Gastrocnemius medialis (tissue), 4 donors: ENCODE measurements around the gene RXRA. TPM values are rescaled to one million over a fixed set of nuclear protein-coding genes. Genes with fewer than 3 reads are reported as not detected.

ENCODE experiments used
- ATAC-seq, 2 donors: fragments of 150-250 bp; one replicate each; pipeline ENCODE4 v1.9.1; 2016
- DNase-seq, 2 donors: peaks; one replicate each; pipeline ENCODE4 v3.0.0-alpha.2; 2019
- H3K27ac ChIP-seq, 4 donors: fragments of 200-600 bp; sonication (generic); 1 replicate in 1 of 4; 2 replicates in 3 of 4; pipeline ENCODE4 v1.5.1; 2016 to 2018; ENCODE audit warnings: mild to moderate bottlenecking in 2 of 4, moderate library complexity in 1 of 4
- H3K27me3 ChIP-seq, 3 donors: fragments of 200-600 bp; sonication (generic) in 2 of 3; 1 replicate in 1 of 3; 2 replicates in 2 of 3; pipeline versions ENCODE4 v1.5.1 to v1.6.0; 2016 to 2019; ENCODE audit warnings: mild to moderate bottlenecking in 1 of 3, moderate library complexity in 1 of 3
- H3K36me3 ChIP-seq, 2 donors: fragments of 200-600 bp; sonication (generic) in 1 of 2; one replicate each; pipeline ENCODE4 v1.5.1; 2017 to 2018
- H3K4me1 ChIP-seq, 2 donors: fragments of 200-600 bp; sonication (generic) in 1 of 2; one replicate each; pipeline ENCODE4 v1.5.1; 2016 to 2017; ENCODE audit warnings: mild to moderate bottlenecking in 2 of 2
- H3K4me3 ChIP-seq, 4 donors: fragments of 200-600 bp; sonication (generic) in 3 of 4; 1 replicate in 1 of 4; 2 replicates in 3 of 4; pipeline ENCODE4 v1.5.1; 2016 to 2019; ENCODE audit warnings: mild to moderate bottlenecking in 2 of 4
- H3K9me3 ChIP-seq, 3 donors: fragments of 200-600 bp; sonication (generic) in 2 of 3; 1 replicate in 1 of 3; 2 replicates in 2 of 3; pipeline ENCODE4 v1.5.1; 2016 to 2019
- POLR2A ChIP-seq, 2 donors: fragments of 450-650 bp; IDR thresholded peaks; one replicate each; pipeline ENCODE4 v1.6.1; 2017; ENCODE audit warnings: antibody characterized with exemption in 2 of 2, mild to moderate bottlenecking in 2 of 2, moderate library complexity in 2 of 2
- in situ Hi-C, 4 donors: fragments of 200-750 bp; cut with MboI; loops; one replicate each; pipeline versions ENCODE4 v1.15.0 to v1.8.0; 2017; ENCODE audit warnings: low sequenced_read_pairs in 4 of 4
- intact Hi-C: fragments of 100-400 bp; cut with DNase I; formaldehyde crosslinking; loops from one replicate; pipeline ENCODE4 v1.15.1; 2023; ENCODE audit warnings: low total_unique reads
- total RNA-seq, 4 donors: library from RNA; depleted of rRNA; stranded (reverse); fragments of >200 nt; gene quantifications; one replicate each; pipeline versions ENCODE4 v1.1.0 to v1.2.3, GENCODE V29; 2016
- TF ChIP-seq, protein P1 (sequence below), 5 experiments: fragments of 450-650 bp in 3 of 5; fragments of 200-600 bp in 2 of 5; sonication (generic) in 2 of 5; IDR thresholded peaks in 4 of 5; conservative IDR thresholded peaks in 1 of 5; 1 replicate in 4 of 5; 2 replicates in 1 of 5; pipeline ENCODE4 v1.5.1; 2016 to 2019; ENCODE audit warnings: antibody characterized with exemption in 5 of 5, mild to moderate bottlenecking in 3 of 5, moderate library complexity in 3 of 5

RXRA gene
- total RNA-seq, 4 donors from 2014 or later: 70.8 to 224 (median 160) TPM

DNA sequence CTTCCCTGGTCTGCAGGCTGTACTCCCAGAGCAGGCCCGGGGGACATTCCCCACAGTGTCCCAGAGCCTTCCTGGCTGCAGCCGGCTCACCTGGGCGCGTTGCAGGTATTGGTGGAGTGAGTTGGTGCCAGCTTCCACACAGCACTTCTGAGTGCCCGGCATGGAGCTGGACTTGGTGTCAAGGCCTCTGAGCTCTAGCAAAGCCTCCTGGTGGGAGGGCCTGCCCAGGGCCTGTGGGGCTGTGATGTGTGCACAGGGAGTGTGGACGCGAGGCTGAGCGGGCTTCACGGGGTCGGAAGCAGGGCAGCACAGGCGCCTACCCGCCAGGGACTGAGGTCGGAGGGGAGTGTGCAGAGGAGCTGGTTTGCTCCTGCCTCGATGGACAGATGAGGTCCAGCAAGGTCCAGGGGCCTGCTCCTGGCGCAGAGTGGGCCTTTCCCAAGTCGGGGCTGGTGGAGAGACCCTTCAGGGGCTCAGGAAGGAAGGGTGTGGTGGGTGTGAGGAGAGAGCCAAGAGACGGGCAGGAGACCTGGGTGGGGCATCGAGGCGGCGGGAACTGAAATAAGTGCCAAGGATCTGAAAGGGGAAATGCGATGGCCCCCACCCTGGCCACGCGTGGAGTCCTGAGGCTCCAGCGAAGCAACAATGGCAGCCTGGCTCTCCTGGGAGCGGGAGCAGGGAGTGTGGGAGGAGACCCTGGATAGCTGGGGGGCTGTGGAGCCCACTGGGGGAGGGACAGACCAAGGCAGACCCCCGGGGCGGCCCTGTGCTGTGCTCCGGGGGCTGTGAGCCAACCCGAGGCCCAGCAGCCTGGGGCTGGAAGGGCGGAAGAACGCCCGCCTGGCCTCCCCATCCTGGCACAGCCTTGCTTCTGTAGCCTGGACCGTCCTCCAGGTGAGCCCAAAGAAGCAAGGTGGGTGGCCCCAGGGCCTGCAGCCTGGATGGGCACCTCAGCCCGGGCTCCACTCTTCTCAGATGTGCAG, 78.4 kb downstream of the RXRA start:
- Histone ChIP-seq H3K9me3 (no peaks in the 10 kb centered on the region), H3K27me3 (no peaks in the 10 kb centered on the region), H3K4me3 (peak overlapping the region in 1 of 4 donors; percentile 2), H3K4me1 (peaks cover 78 to 87% of the 10 kb centered on the region in 2 donors), H3K27ac (peak overlapping the region; percentile 90 to 98 (median 98)), H3K36me3 (no peaks in the 10 kb centered on the region)
- DNase-seq: no peak
- no peak for TF ChIP-seq POLR2A (IDR thresholded peaks at IDR 0.05)
- TF ChIP-seq, protein P1, sequence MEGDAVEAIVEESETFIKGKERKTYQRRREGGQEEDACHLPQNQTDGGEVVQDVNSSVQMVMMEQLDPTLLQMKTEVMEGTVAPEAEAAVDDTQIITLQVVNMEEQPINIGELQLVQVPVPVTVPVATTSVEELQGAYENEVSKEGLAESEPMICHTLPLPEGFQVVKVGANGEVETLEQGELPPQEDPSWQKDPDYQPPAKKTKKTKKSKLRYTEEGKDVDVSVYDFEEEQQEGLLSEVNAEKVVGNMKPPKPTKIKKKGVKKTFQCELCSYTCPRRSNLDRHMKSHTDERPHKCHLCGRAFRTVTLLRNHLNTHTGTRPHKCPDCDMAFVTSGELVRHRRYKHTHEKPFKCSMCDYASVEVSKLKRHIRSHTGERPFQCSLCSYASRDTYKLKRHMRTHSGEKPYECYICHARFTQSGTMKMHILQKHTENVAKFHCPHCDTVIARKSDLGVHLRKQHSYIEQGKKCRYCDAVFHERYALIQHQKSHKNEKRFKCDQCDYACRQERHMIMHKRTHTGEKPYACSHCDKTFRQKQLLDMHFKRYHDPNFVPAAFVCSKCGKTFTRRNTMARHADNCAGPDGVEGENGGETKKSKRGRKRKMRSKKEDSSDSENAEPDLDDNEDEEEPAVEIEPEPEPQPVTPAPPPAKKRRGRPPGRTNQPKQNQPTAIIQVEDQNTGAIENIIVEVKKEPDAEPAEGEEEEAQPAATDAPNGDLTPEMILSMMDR (IDR thresholded peaks at IDR 0.05 in 4 of 5, conservative IDR thresholded peaks at IDR 0.05 in 1 of 5): no peak
- in situ Hi-C loops: no loop called here
- no peak for ATAC-seq
- intact Hi-C loops: no loop called here

DNA sequence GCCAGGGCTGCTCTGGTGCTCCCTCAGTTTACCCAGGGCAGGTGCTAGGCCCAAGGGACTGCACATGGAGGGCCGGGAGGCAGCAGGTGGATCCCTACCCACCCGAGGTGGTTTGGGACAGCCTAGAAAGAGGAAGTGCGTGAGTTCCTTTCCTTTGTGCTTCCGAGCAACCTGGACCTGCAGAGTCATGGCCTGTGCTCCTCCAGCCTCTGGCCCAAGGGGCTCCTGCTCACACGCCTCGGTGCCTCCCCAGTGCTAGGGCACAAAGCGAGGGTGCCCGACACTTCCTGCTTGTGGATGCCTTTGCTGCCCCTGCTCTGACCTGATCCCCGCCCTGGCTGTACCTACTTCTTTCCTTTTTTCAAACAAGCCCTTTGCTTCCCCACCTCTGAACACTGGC, 79.3 kb downstream of the RXRA start:
- in situ Hi-C loops: no loop called here
- H3K27me3 ChIP-seq: no peaks in the 10 kb centered on the region

DNA sequence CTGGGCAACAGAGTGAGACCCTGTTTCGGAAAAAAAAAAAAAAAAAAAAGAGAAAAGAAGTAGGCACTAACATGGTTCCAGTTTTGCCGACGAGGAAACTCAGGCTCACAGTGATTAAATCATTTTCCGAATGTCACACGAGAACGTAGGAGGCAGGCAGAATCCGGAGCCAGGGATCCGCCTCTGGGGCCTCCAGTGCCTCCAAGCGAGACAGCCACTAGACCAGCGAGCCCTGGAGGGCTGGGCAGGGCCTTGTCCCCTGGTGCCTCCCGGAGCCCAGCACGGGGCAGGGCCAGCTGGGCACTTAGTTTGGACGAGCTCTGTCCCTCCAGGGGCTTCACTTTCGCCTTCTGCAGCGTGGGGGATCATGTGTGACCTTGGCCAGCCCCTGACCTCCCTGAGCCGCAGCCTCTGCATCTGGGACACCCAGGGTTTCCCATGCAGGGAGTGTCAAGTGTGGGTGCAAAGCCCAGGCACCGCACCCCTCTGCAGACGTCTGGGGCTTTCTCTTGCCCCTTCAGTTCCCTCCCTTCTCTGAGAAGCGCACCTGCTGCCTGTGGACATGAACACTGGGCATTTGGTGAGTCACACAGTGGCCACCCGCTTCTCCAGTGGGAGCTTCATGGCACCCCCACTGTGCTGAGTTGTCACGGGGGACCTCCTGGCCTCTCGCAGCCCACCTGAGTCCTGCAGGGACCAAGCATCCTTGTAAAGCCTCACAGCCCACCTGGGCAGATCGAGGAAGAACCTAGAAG, 80.3 kb downstream of the RXRA start:
- H3K27ac ChIP-seq: peak overlapping the region; percentile 90 to 98 (median 98)
- peaks cover 95 to 97% of the 10 kb centered on the region in 2 donors for H3K4me1 ChIP-seq
- peak in 1 of 2 donors; percentile 73 for DNase-seq
- ATAC-seq: no peak
- no peaks in the 10 kb centered on the region for H3K36me3 ChIP-seq
- TF ChIP-seq POLR2A (IDR thresholded peaks at IDR 0.05): no peak
- TF ChIP-seq, protein P1 (IDR thresholded peaks at IDR 0.05 in 4 of 5, conservative IDR thresholded peaks at IDR 0.05 in 1 of 5): no peak
- H3K4me3 ChIP-seq: peak overlapping the region; percentile 47 to 55 (median 52)
- no peaks in the 10 kb centered on the region for H3K27me3 ChIP-seq
- intact Hi-C loops: no loop called here
- in situ Hi-C loops: no loop called here
- no peaks in the 10 kb centered on the region for H3K9me3 ChIP-seq

More for the DNA sequence above, 79.3 kb downstream of the RXRA start:
- intact Hi-C loops: no loop called here
- ATAC-seq (no peak), DNase-seq (no peak)
- Histone ChIP-seq H3K27ac (peak overlapping the region; percentile 90 to 98 (median 98)), H3K4me3 (no peak overlapping the region), H3K36me3 (no peaks in the 10 kb centered on the region), H3K4me1 (peaks cover 84 to 86% of the 10 kb centered on the region in 2 donors), H3K9me3 (no peaks in the 10 kb centered on the region)
- TF ChIP-seq, protein P1 (IDR thresholded peaks at IDR 0.05 in 4 of 5, conservative IDR thresholded peaks at IDR 0.05 in 1 of 5): no peak
- TF ChIP-seq POLR2A (IDR thresholded peaks at IDR 0.05): no peak

DNA sequence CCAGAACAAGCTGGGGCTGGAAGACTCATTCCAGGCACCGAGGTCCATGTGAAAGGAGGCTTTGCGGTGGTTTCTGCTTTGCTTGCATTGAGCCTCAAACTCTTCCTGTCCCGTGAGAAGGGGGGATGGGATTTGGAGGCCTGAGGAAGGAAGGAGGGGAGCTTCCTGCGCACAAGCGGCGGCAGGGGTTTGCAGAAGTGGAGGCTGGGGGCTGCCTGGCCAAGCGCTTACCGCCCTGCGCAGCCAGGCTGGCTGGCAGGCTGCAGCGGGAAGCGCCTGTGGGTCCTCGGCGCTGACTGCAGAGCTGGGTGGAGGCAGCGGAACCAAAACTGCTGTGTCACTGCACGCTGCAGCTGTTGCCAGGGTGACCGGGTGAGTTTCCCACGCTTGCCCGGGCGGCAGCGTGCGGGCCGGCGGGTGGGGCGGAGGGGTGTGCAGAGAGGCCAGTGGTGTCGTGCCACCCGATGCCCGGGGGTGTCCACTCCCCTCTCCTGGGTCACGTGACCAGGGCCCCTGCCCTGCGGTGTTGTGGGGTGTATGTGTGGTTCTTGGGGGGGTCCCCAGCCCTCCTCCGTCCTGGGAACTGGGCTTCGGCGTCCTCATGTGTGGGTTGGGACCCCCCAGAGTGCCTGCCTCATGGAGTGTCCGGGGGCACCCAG, 81.0 kb downstream of the RXRA start:
- ATAC-seq (peak; percentile 17 to 20), DNase-seq (peak; percentile 83 to 92)
- no peaks in the 10 kb centered on the region for H3K9me3 ChIP-seq
- TF ChIP-seq, protein P1 (IDR thresholded peaks at IDR 0.05 in 4 of 5, conservative IDR thresholded peaks at IDR 0.05 in 1 of 5): no peak
- peak in 1 of 2 donors; percentile 81 for TF ChIP-seq POLR2A (IDR thresholded peaks at IDR 0.05)
- intact Hi-C loops (no loop called here), in situ Hi-C loops (no loop called here)
- H3K27ac ChIP-seq: peak overlapping the region; percentile 90 to 98 (median 98)
- H3K4me1 ChIP-seq: peaks cover 98 to 100% of the 10 kb centered on the region in 2 donors
- H3K4me3 ChIP-seq: peak overlapping the region; percentile 47 to 55 (median 52)
- H3K27me3 ChIP-seq: no peaks in the 10 kb centered on the region
- H3K36me3 ChIP-seq: no peaks in the 10 kb centered on the region
